Upper lobe of left lung (tissue), 4 donors: ENCODE results near the gene ARFIP1.

Source experiments
- POLR2A ChIP-seq, 4 donors: fragments of 450-650 bp; IDR thresholded peaks; one replicate each; pipeline ENCODE4 v1.5.1; 2016 to 2017; ENCODE audit warnings: antibody characterized with exemption in 4 of 4, mild to moderate bottlenecking in 2 of 4
- TF ChIP-seq, protein P1 (sequence below), 6 experiments: fragments of 450-650 bp in 4 of 6; fragments of 200-600 bp in 2 of 6; sonication (generic) in 2 of 6; IDR thresholded peaks; one replicate each; pipeline ENCODE4 v1.5.1; 2016 to 2019; ENCODE audit warnings: antibody characterized with exemption in 6 of 6

GRCh38 chr4:152936446-152937335, 156.9 kb downstream of the ARFIP1 start:
- TF ChIP-seq, protein P1, sequence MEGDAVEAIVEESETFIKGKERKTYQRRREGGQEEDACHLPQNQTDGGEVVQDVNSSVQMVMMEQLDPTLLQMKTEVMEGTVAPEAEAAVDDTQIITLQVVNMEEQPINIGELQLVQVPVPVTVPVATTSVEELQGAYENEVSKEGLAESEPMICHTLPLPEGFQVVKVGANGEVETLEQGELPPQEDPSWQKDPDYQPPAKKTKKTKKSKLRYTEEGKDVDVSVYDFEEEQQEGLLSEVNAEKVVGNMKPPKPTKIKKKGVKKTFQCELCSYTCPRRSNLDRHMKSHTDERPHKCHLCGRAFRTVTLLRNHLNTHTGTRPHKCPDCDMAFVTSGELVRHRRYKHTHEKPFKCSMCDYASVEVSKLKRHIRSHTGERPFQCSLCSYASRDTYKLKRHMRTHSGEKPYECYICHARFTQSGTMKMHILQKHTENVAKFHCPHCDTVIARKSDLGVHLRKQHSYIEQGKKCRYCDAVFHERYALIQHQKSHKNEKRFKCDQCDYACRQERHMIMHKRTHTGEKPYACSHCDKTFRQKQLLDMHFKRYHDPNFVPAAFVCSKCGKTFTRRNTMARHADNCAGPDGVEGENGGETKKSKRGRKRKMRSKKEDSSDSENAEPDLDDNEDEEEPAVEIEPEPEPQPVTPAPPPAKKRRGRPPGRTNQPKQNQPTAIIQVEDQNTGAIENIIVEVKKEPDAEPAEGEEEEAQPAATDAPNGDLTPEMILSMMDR (IDR thresholded peaks at IDR 0.05), result peak in 1 of 6 experiments; percentile 1
- no peak for TF ChIP-seq POLR2A (IDR thresholded peaks at IDR 0.05)
